Vagina (tissue), 2 donors: ENCODE data around the gene AFF3. TPM values are rescaled to one million over a fixed set of nuclear protein-coding genes. Genes with fewer than 3 reads are reported as not detected.

Experiments
- DNase-seq, 2 donors: peaks; one replicate each; pipeline ENCODE4 v3.0.0-alpha.2; 2017; ENCODE audit errors: extremely low spot score in 2 of 2
- H3K27ac ChIP-seq: fragments of 200-600 bp; sonication (generic); one replicate; pipeline ENCODE4 v1.5.1; 2019
- H3K27me3 ChIP-seq: fragments of 200-600 bp; sonication (generic); one replicate; pipeline ENCODE4 v1.5.1; 2019
- H3K36me3 ChIP-seq, 2 donors: fragments of 200-600 bp; sonication (generic); one replicate each; pipeline ENCODE4 v1.5.1; 2017 to 2019
- H3K4me1 ChIP-seq: fragments of 200-600 bp; sonication (generic); one replicate; pipeline ENCODE4 v1.5.1; 2019
- H3K4me3 ChIP-seq, 2 donors: fragments of 200-600 bp; sonication (generic); 1 replicate in 1 of 2; 2 replicates in 1 of 2; pipeline ENCODE4 v1.5.1; 2016 to 2019
- H3K9me3 ChIP-seq: fragments of 200-600 bp; sonication (generic); one replicate; pipeline ENCODE4 v1.5.1; 2019
- POLR2A ChIP-seq, 2 donors: fragments of 450-650 bp; IDR thresholded peaks; one replicate each; pipeline ENCODE4 v1.6.1; 2017; ENCODE audit warnings: antibody characterized with exemption in 2 of 2, mild to moderate bottlenecking in 2 of 2, moderate library complexity in 2 of 2
- POLR2AphosphoS5 ChIP-seq, 2 donors: sonication (generic); formaldehyde crosslinking; IDR thresholded peaks; one replicate each; pipeline ENCODE4 v1.9.0; 2017; ENCODE audit warnings: antibody characterized with exemption in 2 of 2, mild to moderate bottlenecking in 2 of 2, low read depth in 1 of 2; ENCODE audit not compliant: insufficient read depth in 1 of 2
- intact Hi-C: fragments of 100-400 bp; cut with DNase I; formaldehyde crosslinking; loops from one replicate; pipeline ENCODE4 v1.15.1; 2023
- total RNA-seq: library from RNA; depleted of rRNA; stranded (reverse); fragments of >200 nt; gene quantifications from one replicate; pipeline ENCODE4 v1.2.3, GENCODE V29; 2016
- TF ChIP-seq, protein P1 (sequence below), 3 experiments: fragments of 450-650 bp in 2 of 3; fragments of 200-600 bp in 1 of 3; sonication (generic) in 1 of 3; IDR thresholded peaks; one replicate each; pipeline ENCODE4 v1.5.1; 2017 to 2019; ENCODE audit warnings: antibody characterized with exemption in 3 of 3, mild to moderate bottlenecking in 2 of 3, moderate library complexity in 2 of 3

The AFF3 gene
- total RNA-seq, 1 donor from 2014 or later = 7.6 TPM

DNA sequence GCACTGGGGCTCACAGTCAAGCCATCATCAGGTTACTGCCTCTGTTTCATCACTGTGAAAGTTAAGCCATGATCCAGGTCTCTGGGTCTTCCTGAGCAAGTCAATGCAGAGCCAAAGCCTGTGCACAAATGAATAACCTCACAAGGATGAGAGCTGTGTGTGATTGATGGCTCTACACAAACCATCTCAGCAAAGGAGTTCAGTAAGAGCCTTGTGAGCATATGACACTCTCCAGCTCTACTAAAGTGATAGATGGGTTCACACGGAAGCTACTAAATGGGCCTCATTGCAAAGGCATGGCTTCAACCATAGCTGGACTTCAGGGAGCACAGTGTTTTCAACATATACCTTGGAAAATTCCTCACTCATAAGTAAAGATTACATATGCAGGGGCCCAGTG, 101.5 kb downstream of the AFF3 start:
- H3K36me3 ChIP-seq = no peaks in the 10 kb centered on the region
- H3K9me3 ChIP-seq = no peaks in the 10 kb centered on the region
- TF ChIP-seq POLR2AphosphoS5 (IDR thresholded peaks at IDR 0.05; ENCODE audit: insufficient read depth in 1 of 2, low read depth in 1 of 2) (no peak), POLR2A (IDR thresholded peaks at IDR 0.05) (no peak)
- TF ChIP-seq, protein P1, sequence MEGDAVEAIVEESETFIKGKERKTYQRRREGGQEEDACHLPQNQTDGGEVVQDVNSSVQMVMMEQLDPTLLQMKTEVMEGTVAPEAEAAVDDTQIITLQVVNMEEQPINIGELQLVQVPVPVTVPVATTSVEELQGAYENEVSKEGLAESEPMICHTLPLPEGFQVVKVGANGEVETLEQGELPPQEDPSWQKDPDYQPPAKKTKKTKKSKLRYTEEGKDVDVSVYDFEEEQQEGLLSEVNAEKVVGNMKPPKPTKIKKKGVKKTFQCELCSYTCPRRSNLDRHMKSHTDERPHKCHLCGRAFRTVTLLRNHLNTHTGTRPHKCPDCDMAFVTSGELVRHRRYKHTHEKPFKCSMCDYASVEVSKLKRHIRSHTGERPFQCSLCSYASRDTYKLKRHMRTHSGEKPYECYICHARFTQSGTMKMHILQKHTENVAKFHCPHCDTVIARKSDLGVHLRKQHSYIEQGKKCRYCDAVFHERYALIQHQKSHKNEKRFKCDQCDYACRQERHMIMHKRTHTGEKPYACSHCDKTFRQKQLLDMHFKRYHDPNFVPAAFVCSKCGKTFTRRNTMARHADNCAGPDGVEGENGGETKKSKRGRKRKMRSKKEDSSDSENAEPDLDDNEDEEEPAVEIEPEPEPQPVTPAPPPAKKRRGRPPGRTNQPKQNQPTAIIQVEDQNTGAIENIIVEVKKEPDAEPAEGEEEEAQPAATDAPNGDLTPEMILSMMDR (IDR thresholded peaks at IDR 0.05) = no peak
- no peak overlapping the region for H3K27ac ChIP-seq
- H3K27me3 ChIP-seq = no peaks in the 10 kb centered on the region
- DNase-seq = no peak
- no peaks in the 10 kb centered on the region for H3K4me1 ChIP-seq
- H3K4me3 ChIP-seq = no peak overlapping the region
- intact Hi-C loops = no loop called here

DNA sequence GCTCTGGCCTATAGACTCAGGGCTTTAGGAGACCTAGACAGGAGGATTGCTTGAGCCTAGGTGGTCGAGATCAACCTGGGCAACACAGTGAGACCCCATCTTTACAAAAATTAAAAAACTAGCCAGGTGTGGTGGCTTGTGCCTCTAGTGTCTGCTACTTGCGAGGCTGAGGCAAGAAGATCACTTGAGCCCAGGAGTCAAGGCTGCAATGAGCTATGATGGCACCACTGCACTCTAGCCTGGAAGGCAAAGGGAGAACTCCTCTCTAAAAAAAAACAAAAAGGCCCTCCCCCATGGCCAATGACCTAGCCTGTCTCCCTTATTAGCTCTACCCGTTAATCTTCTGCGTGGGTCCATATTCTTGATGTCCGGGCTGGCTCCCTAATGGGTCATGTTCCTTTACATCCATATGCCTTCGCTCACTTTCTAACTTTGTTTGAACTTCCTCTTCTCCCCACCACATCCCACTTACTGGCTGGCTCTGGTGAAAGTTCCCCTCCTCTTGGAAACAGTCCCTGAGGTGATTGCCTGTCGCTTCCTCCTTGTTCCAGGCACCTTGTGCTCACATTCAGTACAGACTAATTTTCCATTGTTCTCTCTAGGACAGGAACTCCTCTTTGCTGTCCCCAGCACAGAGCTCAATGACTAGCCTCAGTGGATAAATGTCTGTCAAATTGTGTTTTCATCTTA, 103.0 kb downstream of the AFF3 start:
- Histone ChIP-seq H3K27me3 (no peaks in the 10 kb centered on the region), H3K4me3 (no peak overlapping the region), H3K36me3 (no peaks in the 10 kb centered on the region), H3K4me1 (no peaks in the 10 kb centered on the region), H3K9me3 (no peaks in the 10 kb centered on the region), H3K27ac (no peak overlapping the region)
- TF ChIP-seq, protein P1 (IDR thresholded peaks at IDR 0.05) = no peak
- TF ChIP-seq POLR2AphosphoS5 (IDR thresholded peaks at IDR 0.05; ENCODE audit: insufficient read depth in 1 of 2, low read depth in 1 of 2) (no peak), POLR2A (IDR thresholded peaks at IDR 0.05) (no peak)
- intact Hi-C loops = no loop called here
- DNase-seq = no peak

DNA sequence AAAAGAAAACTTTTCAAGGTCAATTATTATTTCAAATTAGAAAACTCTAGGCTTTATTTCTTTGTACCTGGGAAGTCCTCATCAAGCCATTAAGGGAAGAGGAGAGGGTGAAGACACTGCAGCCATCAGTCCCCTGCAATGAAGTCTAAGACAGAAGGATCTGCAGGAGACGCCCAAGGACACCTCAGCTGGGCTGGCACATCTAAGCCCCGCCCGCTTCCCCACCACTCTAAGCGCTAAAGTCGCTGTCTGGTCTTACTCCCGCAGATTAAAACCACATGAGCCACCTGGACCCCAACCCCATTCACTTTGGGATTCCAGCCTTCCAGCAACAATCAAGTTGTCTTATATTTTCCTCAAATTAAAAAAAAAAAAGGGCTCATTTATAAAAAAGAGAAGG, 104.4 kb downstream of the AFF3 start:
- H3K36me3 ChIP-seq = no peaks in the 10 kb centered on the region
- H3K4me3 ChIP-seq = no peak overlapping the region
- H3K9me3 ChIP-seq = no peaks in the 10 kb centered on the region
- intact Hi-C loops = no loop called here
- no peaks in the 10 kb centered on the region for H3K4me1 ChIP-seq
- no peaks in the 10 kb centered on the region for H3K27me3 ChIP-seq
- no peak for DNase-seq
- TF ChIP-seq POLR2A (IDR thresholded peaks at IDR 0.05) = no peak
- TF ChIP-seq, protein P1 (IDR thresholded peaks at IDR 0.05) = no peak
- no peak for TF ChIP-seq POLR2AphosphoS5 (IDR thresholded peaks at IDR 0.05; ENCODE audit: insufficient read depth in 1 of 2, low read depth in 1 of 2)
- no peak overlapping the region for H3K27ac ChIP-seq

DNA sequence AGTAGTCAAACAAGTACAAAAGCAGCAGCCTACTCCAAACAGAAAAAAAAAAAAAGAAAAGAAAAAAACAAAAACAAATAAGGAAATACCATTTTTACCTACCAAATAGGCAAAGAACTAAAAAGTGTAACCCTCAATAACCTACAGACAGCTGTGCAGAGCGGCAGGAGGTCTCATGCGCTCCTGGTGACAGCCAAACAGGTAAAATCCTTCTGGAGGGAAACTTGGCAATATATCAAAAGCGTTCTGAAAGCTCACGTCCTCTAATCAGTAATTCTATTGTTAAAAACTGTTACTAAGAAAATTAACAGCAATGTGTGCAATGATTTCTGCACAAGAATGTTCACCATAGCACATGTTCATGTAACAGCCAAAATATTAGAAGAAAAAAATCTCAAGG, 105.6 kb downstream of the AFF3 start:
- no peak for DNase-seq
- Histone ChIP-seq H3K4me3 (no peak overlapping the region), H3K4me1 (no peaks in the 10 kb centered on the region), H3K27me3 (no peaks in the 10 kb centered on the region), H3K36me3 (no peaks in the 10 kb centered on the region), H3K27ac (no peak overlapping the region), H3K9me3 (no peaks in the 10 kb centered on the region)
- no peak for TF ChIP-seq POLR2AphosphoS5 (IDR thresholded peaks at IDR 0.05; ENCODE audit: insufficient read depth in 1 of 2, low read depth in 1 of 2)
- TF ChIP-seq, protein P1 (IDR thresholded peaks at IDR 0.05) = no peak
- TF ChIP-seq POLR2A (IDR thresholded peaks at IDR 0.05) = no peak
- intact Hi-C loops = no loop called here

DNA sequence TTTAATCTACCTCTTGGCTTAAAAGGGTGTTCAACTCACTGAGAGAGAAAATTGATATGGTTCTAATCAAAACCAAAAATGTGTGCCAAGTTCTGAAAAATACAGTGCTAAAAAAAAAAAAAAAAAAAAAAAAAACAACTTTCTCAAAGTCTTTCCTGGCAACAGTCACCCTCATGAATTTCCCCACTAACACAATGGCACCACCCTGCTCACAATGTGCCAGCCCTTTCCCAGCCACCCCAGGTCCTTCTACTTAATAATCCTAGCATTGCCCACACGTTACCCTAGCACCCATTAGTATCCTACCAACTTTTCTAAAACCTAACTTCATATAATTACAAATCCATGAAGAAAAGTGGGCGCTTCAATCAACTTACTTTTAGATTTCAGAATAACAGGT, 106.4 kb downstream of the AFF3 start:
- intact Hi-C loops = no loop called here
- no peak for DNase-seq
- Histone ChIP-seq H3K9me3 (no peaks in the 10 kb centered on the region), H3K27me3 (no peaks in the 10 kb centered on the region), H3K4me3 (no peak overlapping the region), H3K36me3 (no peaks in the 10 kb centered on the region), H3K27ac (no peak overlapping the region), H3K4me1 (no peaks in the 10 kb centered on the region)
- TF ChIP-seq POLR2AphosphoS5 (IDR thresholded peaks at IDR 0.05; ENCODE audit: insufficient read depth in 1 of 2, low read depth in 1 of 2) (no peak), POLR2A (IDR thresholded peaks at IDR 0.05) (no peak)
- TF ChIP-seq, protein P1 (IDR thresholded peaks at IDR 0.05) = no peak
